Activated B cell treated with CpG ODN at 0.5 μM for 24 hours (primary cell): ENCODE results near the gene INTS6. TPM values are rescaled to one million over a fixed set of nuclear protein-coding genes. Genes with fewer than 3 reads are reported as not detected.

Experiments
- ATAC-seq: fragments of 200-7000 bp; cut with Tn5 transposase; one replicate; pipeline ENCODE4 v1.10.0; 2021; ENCODE audit warnings: low read depth, mild to moderate bottlenecking, moderate library complexity
- CTCF ChIA-PET: fragments of 350-600 bp; sonication (Branson Sonifier 250); formaldehyde crosslinking; loops from one replicate; lab custom pipeline; 2021; ENCODE audit warnings: antibody characterized with exemption; lab: Charles Lee
- POLR2A ChIA-PET: fragments of 350-600 bp; sonication (Branson Sonifier 250); formaldehyde crosslinking; loops from one replicate; lab custom pipeline; 2021; ENCODE audit warnings: antibody characterized with exemption; lab: Charles Lee
- DNase-seq: peaks from one replicate; pipeline ENCODE4 v3.0.0; 2022
- H3K27ac Mint-ChIP-seq: one replicate; pipeline ENCODE4 v1.8.0; 2020; ENCODE audit warnings: mixed read lengths
- H3K27me3 Mint-ChIP-seq: one replicate; pipeline ENCODE4 v1.8.0; 2021; ENCODE audit warnings: mixed read lengths
- H3K36me3 Mint-ChIP-seq: one replicate; pipeline ENCODE4 v1.8.0; 2021; ENCODE audit warnings: low read depth, mixed read lengths
- H3K4me1 Mint-ChIP-seq: one replicate; pipeline ENCODE4 v1.8.0; 2021; ENCODE audit warnings: mixed read lengths
- H3K4me3 Mint-ChIP-seq: one replicate; pipeline ENCODE4 v1.8.0; 2020; ENCODE audit warnings: mild to moderate bottlenecking, mixed read lengths
- H3K9me3 Mint-ChIP-seq: one replicate; pipeline ENCODE4 v1.8.0; 2020; ENCODE audit warnings: mixed read lengths
- intact Hi-C: fragments of 100-400 bp; cut with micrococcal nuclease; formaldehyde crosslinking; loops from one replicate; pipeline ENCODE4 v1.15.1; 2024
- total RNA-seq: library from RNA; stranded (reverse); gene quantifications from 2 replicates; pipeline ENCODE4 v1.2.3, GENCODE V29; 2022
- TF ChIP-seq, protein P1 (sequence below): fragments of 200-600 bp; IDR thresholded peaks from one replicate; pipeline ENCODE4 v1.8.0; 2022; ENCODE audit warnings: antibody characterized with exemption, mild to moderate bottlenecking

INTS6 gene, protein sequence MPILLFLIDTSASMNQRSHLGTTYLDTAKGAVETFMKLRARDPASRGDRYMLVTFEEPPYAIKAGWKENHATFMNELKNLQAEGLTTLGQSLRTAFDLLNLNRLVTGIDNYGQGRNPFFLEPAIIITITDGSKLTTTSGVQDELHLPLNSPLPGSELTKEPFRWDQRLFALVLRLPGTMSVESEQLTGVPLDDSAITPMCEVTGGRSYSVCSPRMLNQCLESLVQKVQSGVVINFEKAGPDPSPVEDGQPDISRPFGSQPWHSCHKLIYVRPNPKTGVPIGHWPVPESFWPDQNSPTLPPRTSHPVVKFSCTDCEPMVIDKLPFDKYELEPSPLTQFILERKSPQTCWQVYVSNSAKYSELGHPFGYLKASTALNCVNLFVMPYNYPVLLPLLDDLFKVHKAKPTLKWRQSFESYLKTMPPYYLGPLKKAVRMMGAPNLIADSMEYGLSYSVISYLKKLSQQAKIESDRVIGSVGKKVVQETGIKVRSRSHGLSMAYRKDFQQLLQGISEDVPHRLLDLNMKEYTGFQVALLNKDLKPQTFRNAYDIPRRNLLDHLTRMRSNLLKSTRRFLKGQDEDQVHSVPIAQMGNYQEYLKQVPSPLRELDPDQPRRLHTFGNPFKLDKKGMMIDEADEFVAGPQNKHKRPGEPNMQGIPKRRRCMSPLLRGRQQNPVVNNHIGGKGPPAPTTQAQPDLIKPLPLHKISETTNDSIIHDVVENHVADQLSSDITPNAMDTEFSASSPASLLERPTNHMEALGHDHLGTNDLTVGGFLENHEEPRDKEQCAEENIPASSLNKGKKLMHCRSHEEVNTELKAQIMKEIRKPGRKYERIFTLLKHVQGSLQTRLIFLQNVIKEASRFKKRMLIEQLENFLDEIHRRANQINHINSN
- total RNA-seq: 55.3 and 68.7 TPM in 2 replicates

DNA sequence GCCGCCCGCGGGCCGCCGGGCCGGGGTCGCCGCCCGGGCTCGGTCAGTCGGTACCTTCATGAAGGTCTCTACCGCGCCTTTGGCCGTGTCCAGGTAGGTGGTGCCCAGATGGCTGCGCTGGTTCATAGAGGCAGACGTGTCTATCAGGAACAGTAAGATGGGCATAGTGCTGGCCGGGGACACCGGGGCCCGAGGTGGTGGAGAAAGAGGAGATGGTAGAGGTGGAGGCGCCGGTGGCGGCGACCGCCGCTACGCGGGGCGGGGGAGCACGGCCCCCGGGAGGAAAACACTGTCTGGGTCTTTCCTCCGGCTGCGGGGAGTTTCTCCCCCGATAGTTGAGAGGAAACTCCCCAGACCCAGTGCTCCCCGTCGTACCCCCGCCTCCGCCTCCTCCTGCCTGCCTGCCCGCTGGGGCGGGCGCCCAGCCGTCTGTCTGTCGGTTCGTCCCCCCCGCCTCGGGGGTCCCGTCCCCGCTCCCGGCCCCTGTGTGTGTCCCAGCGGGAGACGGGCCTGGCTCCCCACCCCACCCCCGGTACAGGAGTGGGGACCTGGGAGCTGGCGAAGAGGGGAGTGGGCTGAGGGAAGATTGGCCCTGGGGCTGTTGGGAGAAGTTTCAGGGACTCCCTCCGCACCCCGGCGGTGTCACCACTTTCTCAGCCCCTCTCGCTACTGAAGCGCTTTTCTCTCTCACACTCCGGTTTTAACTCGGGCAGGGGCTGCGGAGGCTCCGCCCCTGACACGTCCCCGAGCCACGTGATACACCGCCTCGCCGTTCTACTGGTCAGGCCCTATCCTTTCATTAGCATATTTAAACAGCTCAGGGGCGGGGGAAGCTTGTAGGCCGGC, at the start of gene INTS6:
Gene INTS6, minus strand, starts transcription at position 676 of the 846 bp plus-strand sequence. Its CDS starts 511 bp downstream, at position 165.
- TF ChIP-seq, protein P1, sequence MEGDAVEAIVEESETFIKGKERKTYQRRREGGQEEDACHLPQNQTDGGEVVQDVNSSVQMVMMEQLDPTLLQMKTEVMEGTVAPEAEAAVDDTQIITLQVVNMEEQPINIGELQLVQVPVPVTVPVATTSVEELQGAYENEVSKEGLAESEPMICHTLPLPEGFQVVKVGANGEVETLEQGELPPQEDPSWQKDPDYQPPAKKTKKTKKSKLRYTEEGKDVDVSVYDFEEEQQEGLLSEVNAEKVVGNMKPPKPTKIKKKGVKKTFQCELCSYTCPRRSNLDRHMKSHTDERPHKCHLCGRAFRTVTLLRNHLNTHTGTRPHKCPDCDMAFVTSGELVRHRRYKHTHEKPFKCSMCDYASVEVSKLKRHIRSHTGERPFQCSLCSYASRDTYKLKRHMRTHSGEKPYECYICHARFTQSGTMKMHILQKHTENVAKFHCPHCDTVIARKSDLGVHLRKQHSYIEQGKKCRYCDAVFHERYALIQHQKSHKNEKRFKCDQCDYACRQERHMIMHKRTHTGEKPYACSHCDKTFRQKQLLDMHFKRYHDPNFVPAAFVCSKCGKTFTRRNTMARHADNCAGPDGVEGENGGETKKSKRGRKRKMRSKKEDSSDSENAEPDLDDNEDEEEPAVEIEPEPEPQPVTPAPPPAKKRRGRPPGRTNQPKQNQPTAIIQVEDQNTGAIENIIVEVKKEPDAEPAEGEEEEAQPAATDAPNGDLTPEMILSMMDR: no peak
- intact Hi-C loops: loop anchor here (1.0 to 5.0 kb wide), 15 partner anchors 34 to 1660 kb away; partner anchors contain the start of genes ALG11, CKAP2, KPNA3 and NEK5
- H3K36me3 Mint-ChIP-seq: peaks cover 46% of the 10 kb centered on the region
- no peaks in the 10 kb centered on the region for H3K27me3 Mint-ChIP-seq
- peak within 1 kb of the TSS; percentile 98 for H3K27ac Mint-ChIP-seq
- peak; percentile 97 for DNase-seq
- peak; percentile 74 for ATAC-seq
- POLR2A ChIA-PET: interaction anchor here (0.6 to 6.0 kb wide), 63 partner anchors 9 to 1917 kb away, joined by 3 to 156 read pairs (median 5); partner anchors contain the start of genes ALG11, ATP7B, DHRS12 and KPNA3
- peak within 1 kb of the TSS; percentile 91 for H3K4me3 Mint-ChIP-seq
- H3K9me3 Mint-ChIP-seq: peaks cover 2% of the 10 kb centered on the region
- H3K4me1 Mint-ChIP-seq: peaks cover 39% of the 10 kb centered on the region
- CTCF ChIA-PET: interaction anchor here (1.0 to 1.8 kb wide), 3 partner anchors 133 to 346 kb away, joined by 3 to 6 read pairs (median 4); no protein-coding TSS in a partner anchor

DNA sequence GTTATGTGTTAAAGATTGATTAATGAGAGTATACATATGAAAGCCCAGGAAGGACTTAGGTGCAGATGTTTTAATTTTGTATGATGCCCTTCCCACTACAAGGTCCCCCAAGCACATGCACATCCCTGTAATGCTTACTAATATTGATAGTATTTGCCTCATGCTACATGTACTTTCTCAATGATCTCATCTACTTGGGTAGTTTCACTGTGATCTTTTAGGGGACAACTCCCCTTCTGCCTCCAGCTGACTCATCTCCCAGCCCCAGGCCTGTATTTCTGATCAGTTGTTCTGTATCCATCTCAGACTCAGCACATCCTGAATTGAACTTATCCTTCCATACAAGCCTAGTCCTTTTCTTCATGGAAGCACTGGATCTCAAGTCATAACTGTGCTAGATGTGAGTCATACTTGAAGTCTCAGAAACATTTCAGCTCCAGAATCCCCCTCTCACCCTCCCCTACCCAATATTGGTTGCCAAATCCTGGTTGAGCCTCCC, 49.4 kb upstream of the INTS6 start:
- Mint-ChIP-seq H3K9me3 (no peaks in the 10 kb centered on the region), H3K27me3 (no peaks in the 10 kb centered on the region), H3K36me3 (no peaks in the 10 kb centered on the region), H3K4me1 (peaks cover 15% of the 10 kb centered on the region), H3K27ac (peak overlapping the region; percentile 61), H3K4me3 (no peak overlapping the region)
- DNase-seq: no peak
- CTCF ChIA-PET: no interaction called here
- POLR2A ChIA-PET: interaction anchor here (1.2 to 1.8 kb wide), 2 partner anchors 47 to 49 kb away, joined by 4 to 7 read pairs; partner anchors contain the start of gene INTS6
- intact Hi-C loops: loop anchor here (1.0 to 5.0 kb wide), 2 partner anchors 40 to 48 kb away; no protein-coding TSS in a partner anchor
- TF ChIP-seq, protein P1: no peak
- peak; percentile 74 for ATAC-seq

DNA sequence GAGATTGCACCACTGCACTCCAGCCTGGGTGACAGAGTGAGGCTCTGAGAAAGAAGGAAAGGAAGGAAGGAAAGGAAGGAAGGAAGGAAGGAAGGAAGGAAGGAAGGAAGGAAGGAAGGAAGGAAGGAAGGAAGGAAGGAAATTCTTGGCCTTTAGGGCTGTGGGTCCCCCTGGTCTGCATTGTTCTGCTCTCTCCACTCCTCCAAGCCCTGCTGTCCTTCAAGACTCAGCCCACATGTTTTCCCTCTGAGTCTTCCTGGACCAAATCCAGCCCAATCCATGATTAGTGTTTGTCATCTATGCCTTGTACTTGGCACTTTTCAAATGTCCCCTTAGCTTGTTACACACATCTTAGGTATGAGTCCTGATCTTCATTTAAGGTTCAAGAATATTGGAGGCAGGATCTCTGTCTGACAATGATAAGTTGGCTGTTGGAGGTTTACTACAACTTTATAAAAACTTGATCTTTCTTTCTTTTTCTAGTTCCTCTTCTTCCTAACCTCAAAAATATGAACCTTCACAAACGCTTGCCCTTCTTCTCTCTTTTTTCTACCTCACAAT, 48.8 kb upstream of the INTS6 start:
- no peaks in the 10 kb centered on the region for H3K9me3 Mint-ChIP-seq
- H3K27ac Mint-ChIP-seq: peak overlapping the region; percentile 61
- DNase-seq (no peak), ATAC-seq (no peak)
- intact Hi-C loops: loop anchor here (1.0 to 5.0 kb wide), 2 partner anchors 41 to 47 kb away; no protein-coding TSS in a partner anchor
- no peaks in the 10 kb centered on the region for H3K27me3 Mint-ChIP-seq
- H3K36me3 Mint-ChIP-seq: no peaks in the 10 kb centered on the region
- TF ChIP-seq, protein P1: no peak
- no peak overlapping the region for H3K4me3 Mint-ChIP-seq
- ChIA-PET CTCF (no interaction called here), POLR2A (interaction anchor here (0.5 to 1.8 kb wide), 3 partner anchors 28 to 48 kb away, joined by 3 to 7 read pairs (median 4); partner anchors contain the start of gene INTS6)
- peaks cover 15% of the 10 kb centered on the region for H3K4me1 Mint-ChIP-seq

DNA sequence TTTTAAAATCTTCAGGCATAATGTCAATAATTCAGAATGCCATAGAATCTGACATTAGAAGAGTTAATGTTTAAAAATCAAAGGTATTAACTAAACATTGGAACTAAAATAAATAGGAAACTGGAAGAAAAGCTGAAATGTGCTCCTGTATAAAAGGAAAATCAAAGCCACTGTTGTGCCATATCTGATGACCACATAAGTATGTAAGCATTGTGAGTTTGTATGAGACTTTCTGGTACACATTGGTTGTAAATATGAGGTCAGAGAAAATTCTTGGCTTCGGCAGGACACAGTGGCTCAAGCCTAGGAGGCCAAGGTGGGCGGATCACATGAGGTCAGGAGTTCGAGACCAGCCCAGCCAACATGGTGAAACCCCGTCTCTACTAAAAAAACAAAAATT, 48.3 kb upstream of the INTS6 start:
- Mint-ChIP-seq H3K27ac (no peak overlapping the region), H3K4me1 (peaks cover 15% of the 10 kb centered on the region), H3K27me3 (no peaks in the 10 kb centered on the region), H3K4me3 (no peak overlapping the region), H3K9me3 (no peaks in the 10 kb centered on the region), H3K36me3 (no peaks in the 10 kb centered on the region)
- ChIA-PET POLR2A (interaction anchor here (0.5 to 1.8 kb wide), 3 partner anchors 28 to 309 kb away, joined by 3 to 7 read pairs (median 3); partner anchors contain the start of gene INTS6), CTCF (no interaction called here)
- TF ChIP-seq, protein P1: no peak
- intact Hi-C loops: loop anchor here (5.0 kb wide), 1 partner anchor 41 kb away; no protein-coding TSS in a partner anchor
- ATAC-seq (no peak), DNase-seq (no peak)
